ENCODE data around the gene RPL39L.

Gene RPL39L

GRCh38 chr3:187165144-187165543 lies 25.8 kb upstream of the RPL39L start:
- H3K4me3 ChIP-seq (ENCODE audit: low read depth, low read length): no peak overlapping the region
- in situ Hi-C loops (cut with HindIII; ENCODE audit: low sequenced_read_pairs): no loop called here
- peak; percentile 74 for DNase-seq (ENCODE audit: low read depth)
- TF ChIP-seq, protein P1, sequence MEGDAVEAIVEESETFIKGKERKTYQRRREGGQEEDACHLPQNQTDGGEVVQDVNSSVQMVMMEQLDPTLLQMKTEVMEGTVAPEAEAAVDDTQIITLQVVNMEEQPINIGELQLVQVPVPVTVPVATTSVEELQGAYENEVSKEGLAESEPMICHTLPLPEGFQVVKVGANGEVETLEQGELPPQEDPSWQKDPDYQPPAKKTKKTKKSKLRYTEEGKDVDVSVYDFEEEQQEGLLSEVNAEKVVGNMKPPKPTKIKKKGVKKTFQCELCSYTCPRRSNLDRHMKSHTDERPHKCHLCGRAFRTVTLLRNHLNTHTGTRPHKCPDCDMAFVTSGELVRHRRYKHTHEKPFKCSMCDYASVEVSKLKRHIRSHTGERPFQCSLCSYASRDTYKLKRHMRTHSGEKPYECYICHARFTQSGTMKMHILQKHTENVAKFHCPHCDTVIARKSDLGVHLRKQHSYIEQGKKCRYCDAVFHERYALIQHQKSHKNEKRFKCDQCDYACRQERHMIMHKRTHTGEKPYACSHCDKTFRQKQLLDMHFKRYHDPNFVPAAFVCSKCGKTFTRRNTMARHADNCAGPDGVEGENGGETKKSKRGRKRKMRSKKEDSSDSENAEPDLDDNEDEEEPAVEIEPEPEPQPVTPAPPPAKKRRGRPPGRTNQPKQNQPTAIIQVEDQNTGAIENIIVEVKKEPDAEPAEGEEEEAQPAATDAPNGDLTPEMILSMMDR (IDR thresholded peaks at IDR 0.05; ENCODE audit: low read depth, low read length, missing control alignments): peak; percentile 64

- H3K4me3 ChIP-seq (ENCODE audit: low read depth, low read length): no peak overlapping the region
- no peak for DNase-seq (ENCODE audit: low read depth)
- TF ChIP-seq, protein P1 (IDR thresholded peaks at IDR 0.05; ENCODE audit: low read depth, low read length, missing control alignments): no peak
- in situ Hi-C loops (cut with HindIII; ENCODE audit: low sequenced_read_pairs): no loop called here
Measured at GRCh38 chr3:187162265-187162953, 23.1 kb upstream of the RPL39L start.

- no peak for DNase-seq (ENCODE audit: low read depth)
- TF ChIP-seq, protein P1 (IDR thresholded peaks at IDR 0.05; ENCODE audit: low read depth, low read length, missing control alignments): no peak
- in situ Hi-C loops (cut with HindIII; ENCODE audit: low sequenced_read_pairs): no loop called here
- no peak overlapping the region for H3K4me3 ChIP-seq (ENCODE audit: low read depth, low read length)
Measured at GRCh38 chr3:187161556-187161955, 22.3 kb upstream of the RPL39L start.

DNA sequence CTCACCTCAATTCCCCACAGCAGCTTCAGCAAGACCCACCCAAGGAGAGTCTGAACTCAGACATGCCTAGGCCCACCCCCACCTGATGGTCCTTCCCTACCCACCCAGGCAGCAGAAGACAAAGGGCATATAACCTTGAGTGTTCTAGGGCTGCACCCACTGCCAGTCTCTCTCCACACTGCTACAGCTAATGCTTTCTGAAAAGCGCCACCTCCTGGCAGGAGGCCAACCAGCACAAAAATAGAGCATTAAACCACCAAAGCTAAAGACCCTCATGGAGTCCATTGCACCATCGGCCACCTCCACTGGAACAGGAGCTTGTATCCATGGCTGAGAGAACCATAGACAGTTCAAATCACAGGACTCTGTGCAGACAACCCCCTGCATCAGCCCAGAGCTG lies 11.3 kb upstream of the RPL39L start:
- TF ChIP-seq, protein P1 (IDR thresholded peaks at IDR 0.05; ENCODE audit: low read depth, low read length, missing control alignments): no peak
- in situ Hi-C loops (cut with HindIII; ENCODE audit: low sequenced_read_pairs): no loop called here
- H3K4me3 ChIP-seq (ENCODE audit: low read depth, low read length): no peak overlapping the region
- no peak for DNase-seq (ENCODE audit: low read depth)

GRCh38 chr3:187150186-187150585 lies 10.9 kb upstream of the RPL39L start:
- TF ChIP-seq, protein P1 (IDR thresholded peaks at IDR 0.05; ENCODE audit: low read depth, low read length, missing control alignments): no peak
- in situ Hi-C loops (cut with HindIII; ENCODE audit: low sequenced_read_pairs): no loop called here
- no peak overlapping the region for H3K4me3 ChIP-seq (ENCODE audit: low read depth, low read length)
- DNase-seq (ENCODE audit: low read depth): no peak

DNA sequence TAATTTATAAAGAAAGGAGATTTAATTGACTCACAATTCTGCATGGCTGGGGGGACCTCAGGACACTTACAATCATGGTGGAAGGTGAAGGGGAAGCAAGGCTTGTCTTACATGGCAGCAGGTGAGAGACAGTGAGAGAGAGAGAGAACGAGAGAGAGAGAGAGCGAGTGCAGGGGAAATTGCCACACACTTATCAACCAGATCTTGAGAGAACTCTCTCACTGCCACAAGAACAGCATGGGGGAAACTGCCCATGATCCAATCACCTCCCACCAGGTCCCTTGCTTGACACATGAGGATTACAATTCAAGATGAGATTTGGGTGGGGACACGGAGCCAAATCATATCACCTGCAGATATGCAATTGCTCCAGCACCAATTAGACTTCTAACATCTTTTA lies 7.1 kb upstream of the RPL39L start:
- TF ChIP-seq, protein P1 (IDR thresholded peaks at IDR 0.05; ENCODE audit: low read depth, low read length, missing control alignments): no peak
- no peak for DNase-seq (ENCODE audit: low read depth)
- H3K4me3 ChIP-seq (ENCODE audit: low read depth, low read length): no peak overlapping the region
- in situ Hi-C loops (cut with HindIII; ENCODE audit: low sequenced_read_pairs): no loop called here
